WI38 (cell line): Measurements from ENCODE around the gene NUSAP1.
"Not testable (repeated sequence)": the region's sequence is repeated elsewhere in the genome, so short reads cannot be mapped to it uniquely, and the experiment has no call there.

Experiments
- H3K4me3 ChIP-seq: 2 replicates; pipeline ENCODE4 v1.5.1; 2011; ENCODE audit warnings: low read depth, mild to moderate bottlenecking, control low read depth, low read length
- CTCF ChIP-seq: IDR thresholded peaks from 2 replicates; pipeline ENCODE4 v1.5.1; 2012; ENCODE audit warnings: low read depth, mild to moderate bottlenecking, control low read depth, low read length

NUSAP1 gene

DNA sequence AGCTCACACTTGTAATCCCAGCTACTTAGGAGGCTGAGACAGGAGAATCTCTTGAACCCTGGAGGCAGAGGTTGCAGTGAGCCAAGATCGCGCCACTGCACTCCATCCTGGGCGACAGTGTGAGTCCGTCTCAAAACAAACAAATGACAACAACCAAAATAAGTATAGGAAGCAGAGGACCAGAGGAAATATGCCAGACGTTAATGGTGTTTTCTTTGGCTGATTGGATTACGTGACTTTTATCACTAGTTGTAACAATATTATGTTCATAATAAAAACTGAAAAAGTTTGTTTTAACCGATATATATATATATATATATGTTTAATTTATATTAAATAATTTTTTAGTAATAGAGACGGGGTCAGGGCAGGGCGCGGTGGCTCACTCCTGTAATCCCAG, 21.7 kb downstream of the NUSAP1 start:
- no peak overlapping the region for H3K4me3 ChIP-seq
- TF ChIP-seq CTCF: no peak

DNA sequence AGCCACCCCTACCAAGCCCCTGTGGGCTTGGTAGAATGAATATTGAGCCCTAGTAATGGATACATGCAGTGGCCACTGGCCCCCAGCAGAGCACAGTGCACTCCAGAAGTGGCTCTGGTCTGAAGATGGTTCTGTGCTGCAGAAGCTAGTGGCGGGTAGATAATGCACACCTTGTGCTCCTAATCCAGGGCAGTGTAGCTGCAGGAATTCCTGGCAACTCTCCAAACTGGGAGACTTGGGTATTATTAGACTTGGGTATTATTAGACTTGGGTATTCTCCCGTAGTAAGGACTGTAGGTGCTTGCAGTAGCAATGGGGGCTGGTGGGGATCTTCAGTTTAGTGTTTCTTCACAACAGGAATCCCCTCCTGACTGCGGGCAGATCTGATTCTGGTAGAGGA, 34.7 kb downstream of the NUSAP1 start:
- TF ChIP-seq CTCF: no peak
- no peak overlapping the region for H3K4me3 ChIP-seq

GRCh38 chr15:41377978-41378377, 45.3 kb downstream of the NUSAP1 start:
- no peak overlapping the region for H3K4me3 ChIP-seq
- TF ChIP-seq CTCF: no peak

- H3K4me3 ChIP-seq: not testable (repeated sequence)
Measured at GRCh38 chr15:41383974-41384749, 51.5 kb downstream of the NUSAP1 start.

DNA sequence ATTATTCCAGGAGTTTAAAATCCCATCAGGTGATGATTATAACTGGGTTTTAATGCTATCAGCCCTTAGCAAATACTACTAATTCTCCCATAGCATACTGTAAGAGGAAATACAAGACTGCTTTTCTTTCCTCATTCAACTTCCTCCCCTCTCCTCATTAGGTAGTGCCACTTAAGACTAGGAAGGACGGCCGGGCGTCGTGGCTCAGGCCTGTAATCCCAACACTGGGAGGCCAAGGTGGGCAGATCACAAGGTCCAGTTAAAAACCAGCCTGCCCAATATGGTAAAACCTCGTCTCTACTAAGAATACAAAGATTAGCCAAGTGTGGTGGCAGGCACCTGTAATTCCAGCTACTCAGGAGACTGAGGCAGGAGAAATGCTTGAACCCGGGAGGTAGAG, 55.0 kb downstream of the NUSAP1 start:
- H3K4me3 ChIP-seq: no peak overlapping the region
- no peak for TF ChIP-seq CTCF

- no peak overlapping the region for H3K4me3 ChIP-seq
- TF ChIP-seq CTCF: no peak
Measured at GRCh38 chr15:41392659-41393058, 60.0 kb downstream of the NUSAP1 start.

DNA sequence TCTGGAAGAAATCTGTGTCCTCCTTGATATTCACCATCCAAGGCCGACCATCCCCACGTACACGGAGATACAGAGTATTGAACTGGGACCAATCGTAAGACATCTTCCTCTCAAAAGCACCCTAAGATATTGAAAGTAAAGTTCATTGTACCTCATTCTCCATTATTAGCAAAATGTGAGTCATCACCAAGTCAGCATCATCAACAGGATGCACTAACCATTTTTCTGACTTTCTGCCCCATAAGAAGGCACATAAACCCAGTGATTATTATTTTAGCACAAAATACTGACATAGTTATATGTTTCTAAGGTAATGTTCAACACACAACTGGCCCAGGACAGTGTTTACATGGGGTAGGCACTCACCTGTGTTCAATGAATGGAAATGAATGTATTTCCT, 62.2 kb downstream of the NUSAP1 start:
- no peak overlapping the region for H3K4me3 ChIP-seq
- TF ChIP-seq CTCF: no peak

- H3K4me3 ChIP-seq: no peak overlapping the region
- no peak for TF ChIP-seq CTCF
Measured at GRCh38 chr15:41396111-41396510, 63.4 kb downstream of the NUSAP1 start.
